Measurements from ENCODE around the gene FANCB.

FANCB gene

DNA sequence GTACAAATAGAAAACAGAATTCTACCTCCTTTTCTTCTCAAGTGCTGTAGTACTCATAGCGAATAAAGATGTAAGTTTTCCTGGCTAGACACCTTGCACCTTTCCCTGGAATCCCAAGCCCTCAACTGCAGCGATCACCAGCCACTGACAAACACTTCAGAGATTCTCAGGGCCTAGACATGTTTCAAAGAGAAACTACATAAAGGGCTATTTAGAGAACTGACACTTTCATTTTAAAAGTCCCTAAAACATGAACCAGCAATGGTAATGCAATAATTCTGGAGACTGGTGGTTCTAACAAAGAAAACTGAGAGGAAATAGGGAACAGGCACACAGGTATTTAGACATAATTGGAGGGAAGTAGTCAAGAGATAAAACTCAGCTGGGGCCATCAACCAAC is 35.7 kb downstream of the FANCB start:
- no peak for DNase-seq (ENCODE audit: low read depth, low spot score)

DNA sequence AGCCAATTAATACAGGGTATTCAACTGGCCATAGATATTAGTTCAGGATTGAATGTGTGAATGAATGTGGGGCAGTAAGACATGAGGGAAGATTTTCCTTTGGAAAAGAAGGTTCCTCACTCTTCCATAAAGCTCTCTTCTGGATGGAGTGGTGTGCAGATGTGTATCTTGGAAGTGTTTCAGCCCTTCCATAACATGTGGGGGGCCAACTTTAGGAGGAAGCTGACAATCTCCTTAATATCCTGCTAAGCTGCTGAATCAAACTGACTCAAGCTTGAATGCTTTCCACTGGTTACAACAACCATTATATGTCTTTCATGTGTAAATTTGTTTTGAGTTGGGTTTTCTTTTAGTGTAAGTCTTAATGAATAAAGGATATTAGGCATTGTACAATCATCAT is 40.3 kb downstream of the FANCB start:
- DNase-seq (ENCODE audit: low read depth, low spot score): peak; percentile 13

DNA sequence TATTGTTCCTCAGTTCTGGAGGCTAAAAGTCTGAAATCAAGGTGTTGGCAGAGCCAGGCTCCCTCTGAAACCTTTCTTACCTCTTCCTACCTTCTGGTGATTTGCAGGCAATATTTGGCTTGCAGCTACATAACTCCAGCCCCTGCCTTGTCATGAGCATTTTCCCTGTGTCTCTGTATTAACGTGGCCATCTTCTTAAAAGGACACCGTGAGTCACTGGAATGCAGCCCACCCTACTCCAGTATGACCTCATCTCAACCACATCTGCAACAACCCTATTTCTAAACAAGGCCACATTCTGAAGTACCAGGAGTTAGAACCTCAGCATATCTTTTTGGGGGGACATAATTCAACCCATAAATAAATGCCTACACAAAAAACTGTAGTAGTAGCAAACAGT is 40.7 kb downstream of the FANCB start:
- peak; percentile 50 for DNase-seq (ENCODE audit: low read depth, low spot score)

DNA sequence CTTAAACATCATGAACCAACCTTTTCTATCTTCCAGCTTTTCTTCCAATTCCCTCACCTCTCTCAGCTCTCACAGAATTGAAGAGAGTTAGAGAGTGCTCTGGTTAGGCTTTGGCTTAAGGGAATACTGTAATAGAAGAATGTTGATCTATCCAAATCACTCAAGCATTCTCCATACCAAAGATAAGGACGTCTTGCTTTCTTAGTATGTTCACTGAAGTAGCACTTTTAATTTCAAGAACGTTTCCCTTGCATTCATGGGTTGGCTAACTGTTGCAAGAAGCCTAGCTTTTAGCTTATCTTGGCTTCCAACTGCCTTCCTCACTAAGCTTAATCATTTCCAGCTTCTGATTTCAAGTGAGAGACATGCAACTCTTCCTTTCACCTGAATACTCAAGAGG is 43.2 kb downstream of the FANCB start:
- DNase-seq (ENCODE audit: low read depth, low spot score): no peak

DNA sequence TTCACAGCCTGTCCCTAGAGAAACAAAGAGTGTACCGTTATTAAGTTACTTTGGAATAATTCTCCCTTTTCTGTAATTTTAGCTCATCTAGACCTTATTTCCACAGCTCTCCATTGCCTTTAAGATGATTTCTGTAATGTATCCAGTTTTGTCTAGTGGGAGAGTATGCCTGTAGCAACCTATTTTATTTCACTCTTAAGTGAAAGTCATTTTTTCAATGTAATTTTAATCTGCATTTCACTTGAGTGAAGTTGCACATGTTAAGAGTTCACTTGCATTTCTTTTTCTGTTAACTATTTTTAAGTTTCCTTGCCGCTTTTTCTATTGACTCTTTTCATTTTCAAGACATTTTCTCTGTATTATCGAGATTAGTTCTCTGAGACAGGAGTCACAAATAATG is 46.5 kb downstream of the FANCB start:
- DNase-seq (ENCODE audit: low read depth, low spot score): no peak

DNA sequence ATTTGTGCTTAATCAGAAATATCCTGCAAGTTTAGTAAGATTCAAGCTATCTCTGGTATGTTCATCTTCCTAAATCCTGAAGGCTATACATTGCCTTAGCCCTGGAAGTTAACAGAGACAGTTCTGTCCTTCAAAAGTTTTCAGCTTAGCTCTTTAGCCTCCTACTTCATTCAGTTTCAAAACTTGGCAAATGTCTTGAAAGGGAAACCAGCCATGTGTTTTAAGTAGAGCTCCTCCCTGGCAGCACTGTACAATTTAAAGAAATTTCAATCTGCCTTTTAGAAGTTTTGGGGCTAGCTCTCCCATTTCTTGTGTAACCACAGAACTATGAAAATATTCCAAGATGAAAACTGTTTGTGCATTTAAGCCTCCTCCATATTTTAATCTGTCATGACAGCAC is 47.0 kb downstream of the FANCB start:
- no peak for DNase-seq (ENCODE audit: low read depth, low spot score)

DNA sequence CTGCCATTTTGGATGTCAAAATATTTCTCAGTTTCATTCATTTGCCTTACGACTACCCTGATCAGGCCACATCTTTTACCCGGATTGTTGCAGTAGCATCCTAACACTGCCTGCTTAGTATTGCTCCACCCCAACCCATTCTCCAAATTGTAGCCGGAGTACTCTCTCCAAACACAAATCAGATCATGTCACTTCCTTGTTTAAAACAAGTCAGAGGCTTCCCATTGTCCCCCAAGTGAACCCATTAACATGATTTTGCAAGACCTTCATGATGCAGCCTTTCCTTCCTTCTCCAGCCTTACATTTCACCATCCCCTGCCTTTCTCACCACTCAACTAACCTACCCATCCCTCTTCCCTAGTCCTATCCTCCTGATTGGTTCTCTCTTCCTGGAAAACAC is 53.1 kb downstream of the FANCB start:
- no peak for DNase-seq (ENCODE audit: low read depth, low spot score)

DNA sequence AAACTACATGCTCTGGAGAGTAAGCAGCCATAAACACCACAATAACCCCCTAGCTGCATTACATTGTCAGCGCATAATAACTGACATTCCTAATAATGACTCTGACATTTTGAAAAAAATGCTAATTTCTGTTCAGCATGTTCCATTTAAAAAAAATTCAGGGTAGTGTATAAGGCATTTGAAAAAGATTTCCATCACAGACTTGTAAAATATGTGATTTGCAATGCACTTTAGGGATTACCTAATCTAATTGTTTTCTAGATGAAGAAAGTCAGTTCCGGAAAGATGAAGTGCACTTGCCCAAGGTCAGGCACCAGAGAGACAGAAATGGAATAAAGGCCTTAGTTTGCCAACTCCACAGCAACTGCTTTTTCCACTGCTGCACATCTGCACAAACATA is 55.3 kb downstream of the FANCB start:
- no peak for DNase-seq (ENCODE audit: low read depth, low spot score)

DNA sequence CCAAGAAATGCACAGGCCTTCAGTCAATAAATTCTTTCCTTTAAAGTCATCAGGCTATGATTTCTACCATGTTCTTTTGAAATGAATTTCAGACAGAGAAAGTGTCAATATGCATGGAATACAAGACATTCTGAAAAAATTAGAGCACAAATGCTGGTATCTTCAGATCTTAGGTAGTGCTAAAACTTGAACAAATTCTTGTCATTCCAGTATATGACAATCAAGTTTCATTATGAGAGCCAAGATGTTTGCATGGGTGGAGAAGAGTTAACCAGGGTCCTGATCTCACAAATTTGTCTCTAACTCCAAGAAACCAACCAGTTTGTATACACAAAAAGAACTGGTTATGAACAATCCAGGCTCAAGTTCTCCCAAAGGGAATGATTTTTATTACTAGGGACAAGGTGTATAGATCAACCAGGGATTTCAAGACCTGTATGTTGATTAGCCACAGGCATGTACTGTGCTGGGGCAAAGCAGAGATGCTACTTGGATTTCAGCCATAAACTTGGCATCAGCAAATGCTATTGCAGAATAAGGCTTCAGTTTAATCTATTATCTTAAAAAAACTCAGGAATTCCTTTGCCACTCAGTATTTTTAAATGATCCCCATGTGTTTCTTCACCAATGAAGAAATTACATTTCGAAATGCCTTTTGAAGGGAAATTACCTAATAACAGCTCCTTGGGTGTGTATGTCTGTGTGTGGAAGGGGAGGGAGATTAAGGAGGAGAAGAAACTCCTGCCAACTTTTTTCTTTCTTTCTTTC is 69.7 kb downstream of the FANCB start:
- no peak for DNase-seq (ENCODE audit: low read depth, low spot score)

DNA sequence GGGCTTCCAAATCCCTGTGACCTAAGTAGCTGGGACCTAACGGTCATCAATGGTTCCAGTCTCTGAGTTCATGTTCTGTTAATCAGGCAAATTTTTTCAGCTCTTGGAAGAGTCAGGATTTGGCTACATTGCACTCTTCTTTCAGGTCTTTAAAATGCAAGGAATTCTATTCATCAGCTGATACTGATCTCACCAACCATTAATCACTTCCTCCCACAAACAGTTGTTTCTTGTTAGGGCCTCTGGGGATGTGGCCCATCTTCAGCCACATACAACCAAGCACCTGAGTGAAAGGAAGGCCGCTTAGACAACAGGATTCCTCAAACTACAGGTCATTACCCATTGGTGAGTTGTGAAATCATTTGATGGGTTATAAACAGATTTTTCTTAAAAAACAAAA is 71.7 kb downstream of the FANCB start:
- DNase-seq (ENCODE audit: low read depth, low spot score): peak; percentile 36

DNA sequence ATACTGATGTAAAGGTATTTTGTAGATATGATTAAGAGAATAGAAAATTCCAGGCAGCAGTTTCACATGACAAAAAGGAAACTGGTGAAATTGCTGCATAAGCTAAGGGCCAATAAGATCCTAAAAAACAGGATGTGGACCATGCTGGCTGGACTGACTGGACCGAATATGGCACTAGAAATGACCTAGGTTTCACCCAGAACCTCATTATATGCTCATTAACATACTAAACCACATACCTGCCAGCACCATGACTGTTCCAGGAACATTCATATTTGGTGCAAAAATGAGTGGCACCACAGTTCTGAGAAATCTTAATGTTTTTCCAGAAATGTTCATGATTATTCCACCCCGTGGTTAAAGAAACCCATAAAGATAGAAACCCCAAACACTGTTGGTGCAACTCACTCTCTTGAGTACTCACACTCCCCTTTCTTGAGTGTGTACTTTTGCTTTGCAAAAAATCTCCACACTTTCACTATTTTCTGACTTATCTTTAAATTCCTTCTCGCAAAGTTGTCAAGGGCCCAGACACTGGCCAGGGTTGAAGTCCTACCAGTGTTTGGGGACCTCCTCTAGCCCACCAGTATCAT is 74.0 kb downstream of the FANCB start:
- no peak for DNase-seq (ENCODE audit: low read depth, low spot score)
